D721Med (cell line): ENCODE results near the gene ADAM19.

Source experiments
- DNase-seq: peaks from one replicate; pipeline ENCODE4 v3.0.0; 2011; ENCODE audit warnings: low spot score; ENCODE audit not compliant: insufficient read length
- FAIRE-seq: peaks from 2 replicates; lab custom pipeline; 2011; peaks lifted over from hg19 to GRCh38; lab: Jason Lieb, UNC
- CTCF ChIP-seq: IDR thresholded peaks from 2 replicates; pipeline ENCODE4 v1.5.1; 2012; ENCODE audit warnings: mild to moderate bottlenecking, control low read depth; ENCODE audit not compliant: insufficient read depth; ENCODE audit errors: missing control alignments

The ADAM19 gene

GRCh38 chr5:157570531-157571200, 4.9 kb downstream of the ADAM19 start:
- no peak for TF ChIP-seq CTCF
- no peak for FAIRE-seq

DNA sequence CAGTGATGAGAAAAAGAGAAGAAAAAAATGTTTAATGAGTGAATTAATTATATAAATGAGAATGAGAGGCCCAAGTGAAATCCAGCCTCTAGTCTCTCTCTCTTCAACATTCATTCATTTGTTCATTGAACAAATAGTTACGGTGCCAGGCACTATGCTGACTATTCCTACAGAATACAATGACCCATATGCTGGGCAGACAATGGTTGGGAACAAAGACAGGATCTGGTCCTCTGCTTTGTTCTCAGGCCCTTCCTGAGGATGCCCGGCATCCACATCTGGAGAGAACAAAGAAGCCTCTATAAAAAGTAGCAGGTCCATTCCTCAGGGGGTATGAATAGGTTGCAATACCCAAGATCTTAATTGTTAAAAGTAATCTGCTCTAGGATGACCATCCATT, 6.9 kb downstream of the ADAM19 start:
- FAIRE-seq (no peak), DNase-seq (no peak)
- TF ChIP-seq CTCF: no peak

More at GRCh38 chr5:157570531-157571200, 4.9 kb downstream of the ADAM19 start:
- DNase-seq: no peak

DNA sequence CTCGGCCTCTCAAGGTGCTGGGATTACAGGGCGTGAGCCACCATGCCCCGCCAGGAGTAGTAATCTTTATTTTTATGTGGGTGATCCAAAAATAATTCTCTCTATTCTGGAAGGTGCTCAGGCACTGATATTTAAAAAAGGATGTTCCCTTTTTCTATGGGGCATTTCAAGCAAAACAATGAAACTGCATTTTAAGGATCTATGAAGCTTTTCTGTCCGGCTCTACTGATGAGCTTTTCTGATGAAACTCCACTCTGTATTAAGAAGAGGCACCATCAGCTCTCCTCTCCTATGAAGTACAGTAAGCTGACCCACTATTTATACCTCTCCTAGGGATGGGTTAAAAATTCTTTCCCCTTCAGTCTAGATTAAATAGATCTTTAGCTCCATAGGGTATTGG, 7.4 kb downstream of the ADAM19 start:
- DNase-seq: no peak
- no peak for TF ChIP-seq CTCF
- no peak for FAIRE-seq

DNA sequence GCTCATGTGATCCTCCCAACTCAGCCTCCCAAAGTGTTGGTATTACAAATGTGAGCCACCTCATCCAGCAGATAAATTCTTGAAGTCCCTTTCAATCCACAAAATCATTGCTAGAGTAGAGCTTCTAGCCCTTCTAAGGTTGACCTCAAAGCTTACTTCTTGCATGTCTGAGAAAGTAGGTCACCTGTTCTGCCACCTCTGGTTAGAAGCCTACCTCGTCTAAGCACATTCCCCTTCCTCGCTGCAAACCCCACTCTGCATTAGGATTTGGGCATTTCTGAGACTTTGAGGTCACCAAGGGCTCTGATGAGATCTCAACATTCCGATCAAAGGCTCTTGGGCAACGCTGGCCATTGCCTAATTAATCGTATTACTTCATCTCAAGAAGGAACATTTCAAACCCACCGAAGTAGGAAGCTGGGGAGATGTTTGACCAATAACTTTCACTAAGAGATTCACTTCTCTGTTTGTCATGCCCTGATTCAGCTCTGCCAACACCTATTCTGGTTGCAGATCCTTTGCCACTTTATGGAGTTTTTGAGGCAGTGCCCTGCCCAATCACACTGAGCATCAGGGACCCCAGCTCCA, 8.6 kb downstream of the ADAM19 start:
- TF ChIP-seq CTCF: no peak
- DNase-seq: no peak
- FAIRE-seq: no peak

- FAIRE-seq: no peak
- TF ChIP-seq CTCF: no peak
- DNase-seq: no peak
Measured at GRCh38 chr5:157563929-157564716, 11.5 kb downstream of the ADAM19 start.

GRCh38 chr5:157563373-157563928, 12.1 kb downstream of the ADAM19 start:
- FAIRE-seq (no peak), DNase-seq (no peak)
- no peak for TF ChIP-seq CTCF
